ENCODE measurements around the gene MRPL32. TPM values are rescaled to one million over a fixed set of nuclear protein-coding genes. Genes with fewer than 3 reads are reported as not detected.

MRPL32 gene
- total RNA-seq, 5 donors from 2014 or later (not counting 1 experiment from before 2014, with no cell fraction given) = 37.0 to 46.6 (median 40.8) TPM

GRCh38 chr7:42922017-42922753 is 10.0 kb upstream of the MRPL32 start:
- DNase-seq (no peak), ATAC-seq (replicated peaks in 1 of 4) (no peak)
- H3K27ac Mint-ChIP-seq = no peak overlapping the region
- peaks cover 62% of the 10 kb centered on the region for H3K36me3 Mint-ChIP-seq
- no peak overlapping the region for H3K27ac ChIP-seq (ENCODE audit: low read length)
- POLR2A ChIA-PET = no interaction called here
- H3K27me3 ChIP-seq (replicated peaks in 1 of 2; ENCODE audit: control insufficient read depth in 2 of 2, extremely low read depth in 1 of 2, insufficient read depth in 2 of 2, low read length in 1 of 2) = no peaks in the 10 kb centered on the region
- peaks cover 9 to 88% of the 10 kb centered on the region in 2 donors for H3K36me3 ChIP-seq (ENCODE audit: control insufficient read depth in 2 of 2, extremely low read depth in 1 of 2, insufficient read depth in 1 of 2, low read length in 1 of 2)
- no peaks in the 10 kb centered on the region for H3K9me3 Mint-ChIP-seq
- no peaks in the 10 kb centered on the region for H3K27me3 Mint-ChIP-seq
- no CpG with 5 or more reads among the region's 3 CpGs for WGBS (ENCODE audit: insufficient coverage)
- H3K4me3 ChIP-seq (ENCODE audit: control insufficient read depth in 1 of 2, extremely low read depth in 1 of 2, low read length in 1 of 2) = no peak overlapping the region
- CTCF ChIA-PET = interaction anchor here in 1 of 2 donors (0.8 to 1.1 kb wide), 2 partner anchors 10 to 12 kb away, joined by 3 read pairs; partner anchors contain the start of gene C7orf25
- no peaks in the 10 kb centered on the region for H3K9me3 ChIP-seq
- peaks cover 16 to 21% (median 18%) of the 10 kb centered on the region in 3 donors for H3K4me1 Mint-ChIP-seq
- H3K4me3 Mint-ChIP-seq = no peak overlapping the region
- no peaks in the 10 kb centered on the region for H3K4me1 ChIP-seq (ENCODE audit: control insufficient read depth in 1 of 2, extremely low read depth in 1 of 2, insufficient read depth in 2 of 2, low read length in 2 of 2)

DNA sequence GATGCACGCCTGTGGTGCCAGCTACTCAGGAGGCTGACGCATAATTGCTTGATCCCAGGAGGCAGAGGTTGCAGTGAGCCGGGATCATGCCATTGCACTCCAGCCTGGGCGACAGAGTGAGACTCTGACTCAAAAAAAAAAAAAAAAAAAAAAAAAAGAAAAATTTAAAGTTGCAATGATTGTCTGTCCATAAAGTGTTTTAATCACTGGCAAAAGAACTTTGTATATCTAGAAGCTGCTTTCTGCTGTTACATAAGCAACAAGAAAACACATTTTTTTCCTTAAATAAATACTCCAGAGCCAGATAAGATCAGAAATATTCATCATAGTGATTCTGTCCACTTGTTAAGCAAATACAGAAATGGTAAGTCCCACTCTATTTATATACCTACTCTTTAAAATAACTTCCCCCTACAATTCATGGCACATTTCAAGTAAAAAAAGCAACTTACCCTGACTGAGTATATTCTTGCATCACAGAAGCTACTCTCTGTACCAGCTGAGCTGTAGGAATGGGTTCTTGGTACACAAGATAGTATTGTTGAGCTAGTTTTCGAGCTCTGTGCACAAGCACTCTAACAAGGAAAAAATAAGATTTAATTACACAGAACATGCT is 7.8 kb upstream of the MRPL32 start:
- WGBS (ENCODE audit: insufficient coverage) = 71% methylated on average over 3 of the region's 5 CpGs
- Mint-ChIP-seq H3K36me3 (peaks cover 53% of the 10 kb centered on the region), H3K27me3 (no peaks in the 10 kb centered on the region)

GRCh38 chr7:42925630-42926029 is 6.5 kb upstream of the MRPL32 start:
- WGBS (ENCODE audit: insufficient coverage) = no CpG with 5 or more reads among the region's 1 CpG
- Mint-ChIP-seq H3K27me3 (no peaks in the 10 kb centered on the region), H3K36me3 (peaks cover 45% of the 10 kb centered on the region), H3K27ac (no peak overlapping the region), H3K4me1 (peaks cover 39 to 50% (median 48%) of the 10 kb centered on the region in 3 donors), H3K9me3 (no peaks in the 10 kb centered on the region), H3K4me3 (no peak overlapping the region)
- CTCF ChIA-PET = no interaction called here
- no peak overlapping the region for H3K4me3 ChIP-seq (ENCODE audit: control insufficient read depth in 1 of 2, extremely low read depth in 1 of 2, low read length in 1 of 2)
- H3K9me3 ChIP-seq = no peaks in the 10 kb centered on the region
- H3K4me1 ChIP-seq (ENCODE audit: control insufficient read depth in 1 of 2, extremely low read depth in 1 of 2, insufficient read depth in 2 of 2, low read length in 2 of 2) = peaks cover 6 to 11% of the 10 kb centered on the region in 2 experiments
- no peak overlapping the region for H3K27ac ChIP-seq (ENCODE audit: low read length)
- DNase-seq (no peak), ATAC-seq (replicated peaks in 1 of 4) (no peak)
- H3K36me3 ChIP-seq (ENCODE audit: control insufficient read depth in 2 of 2, extremely low read depth in 1 of 2, insufficient read depth in 1 of 2, low read length in 1 of 2) = peaks cover 3 to 58% of the 10 kb centered on the region in 2 donors
- POLR2A ChIA-PET = no interaction called here
- H3K27me3 ChIP-seq (replicated peaks in 1 of 2; ENCODE audit: control insufficient read depth in 2 of 2, extremely low read depth in 1 of 2, insufficient read depth in 2 of 2, low read length in 1 of 2) = no peaks in the 10 kb centered on the region

More for the DNA sequence above, 7.8 kb upstream of the MRPL32 start:
- ATAC-seq (replicated peaks in 1 of 4) (no peak), DNase-seq (no peak)
- CTCF ChIA-PET = interaction anchor here in 1 of 2 donors (0.7 to 0.8 kb wide), 2 partner anchors 17 to 693 kb away, joined by 3 read pairs; no protein-coding TSS in a partner anchor
- POLR2A ChIA-PET = interaction anchor here (0.5 to 0.9 kb wide), 6 partner anchors 8 to 841 kb away, joined by 3 to 11 read pairs (median 6); partner anchors contain the start of genes MRPL32 (in 1 of the 2) and PSMA2 (in 1 of the 2)
- H3K4me1 Mint-ChIP-seq = peaks cover 37 to 38% (median 37%) of the 10 kb centered on the region in 3 donors
- no peak overlapping the region for H3K4me3 ChIP-seq (ENCODE audit: control insufficient read depth in 1 of 2, extremely low read depth in 1 of 2, low read length in 1 of 2)
- peaks cover 3 to 70% of the 10 kb centered on the region in 2 donors for H3K36me3 ChIP-seq (ENCODE audit: control insufficient read depth in 2 of 2, extremely low read depth in 1 of 2, insufficient read depth in 1 of 2, low read length in 1 of 2)
- H3K4me3 Mint-ChIP-seq = no peak overlapping the region
- H3K9me3 ChIP-seq = no peaks in the 10 kb centered on the region
- H3K27me3 ChIP-seq (replicated peaks in 1 of 2; ENCODE audit: control insufficient read depth in 2 of 2, extremely low read depth in 1 of 2, insufficient read depth in 2 of 2, low read length in 1 of 2) = no peaks in the 10 kb centered on the region
- H3K27ac ChIP-seq (ENCODE audit: low read length) = no peak overlapping the region
- no peaks in the 10 kb centered on the region for H3K9me3 Mint-ChIP-seq
- no peak overlapping the region for H3K27ac Mint-ChIP-seq
- no peaks in the 10 kb centered on the region for H3K4me1 ChIP-seq (ENCODE audit: control insufficient read depth in 1 of 2, extremely low read depth in 1 of 2, insufficient read depth in 2 of 2, low read length in 2 of 2)

GRCh38 chr7:42926204-42926603 is 6.0 kb upstream of the MRPL32 start:
- Mint-ChIP-seq H3K9me3 (no peaks in the 10 kb centered on the region), H3K4me3 (no peak overlapping the region), H3K27ac (no peak overlapping the region), H3K27me3 (no peaks in the 10 kb centered on the region), H3K4me1 (peaks cover 39 to 56% (median 54%) of the 10 kb centered on the region in 3 donors), H3K36me3 (peaks cover 40% of the 10 kb centered on the region)
- Histone ChIP-seq H3K4me3 (ENCODE audit: control insufficient read depth in 1 of 2, extremely low read depth in 1 of 2, low read length in 1 of 2) (no peak overlapping the region), H3K9me3 (no peaks in the 10 kb centered on the region), H3K36me3 (ENCODE audit: control insufficient read depth in 2 of 2, extremely low read depth in 1 of 2, insufficient read depth in 1 of 2, low read length in 1 of 2) (peaks cover 3 to 53% of the 10 kb centered on the region in 2 donors), H3K4me1 (ENCODE audit: control insufficient read depth in 1 of 2, extremely low read depth in 1 of 2, insufficient read depth in 2 of 2, low read length in 2 of 2) (peaks cover 8 to 16% of the 10 kb centered on the region in 2 experiments), H3K27me3 (replicated peaks in 1 of 2; ENCODE audit: control insufficient read depth in 2 of 2, extremely low read depth in 1 of 2, insufficient read depth in 2 of 2, low read length in 1 of 2) (no peaks in the 10 kb centered on the region), H3K27ac (ENCODE audit: low read length) (no peak overlapping the region)
- ATAC-seq (replicated peaks in 1 of 4) (no peak), DNase-seq (no peak)
- CTCF ChIA-PET = interaction anchor here in 1 of 2 donors (0.5 kb wide), 1 partner anchor 47 kb away, joined by 4 read pairs; no protein-coding TSS in a partner anchor
- POLR2A ChIA-PET = no interaction called here
- WGBS (ENCODE audit: insufficient coverage) = no CpG with 5 or more reads among the region's 5 CpGs

DNA sequence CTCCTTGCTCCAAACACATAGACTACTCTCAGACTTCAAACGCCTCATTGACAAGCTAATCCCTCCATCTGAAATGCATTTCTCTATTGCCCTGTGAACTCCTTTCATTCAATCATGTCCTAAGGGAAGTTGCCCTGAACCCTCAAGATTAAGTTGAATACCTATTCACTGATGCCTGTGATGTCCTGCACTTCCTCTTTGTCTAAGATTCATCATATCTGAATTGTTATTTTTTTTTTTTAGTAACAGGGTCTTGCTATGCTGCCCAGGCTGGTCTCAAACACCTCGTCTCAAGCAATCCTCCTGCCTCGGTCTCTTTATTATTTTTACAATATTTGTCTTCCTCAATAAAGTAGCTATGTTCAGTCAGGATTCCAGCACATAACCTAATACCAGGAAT is 3.4 kb upstream of the MRPL32 start:
- Histone ChIP-seq H3K9me3 (no peaks in the 10 kb centered on the region), H3K4me3 (ENCODE audit: control insufficient read depth in 1 of 2, extremely low read depth in 1 of 2, low read length in 1 of 2) (no peak overlapping the region), H3K4me1 (ENCODE audit: control insufficient read depth in 1 of 2, extremely low read depth in 1 of 2, insufficient read depth in 2 of 2, low read length in 2 of 2) (peaks cover 19 to 24% of the 10 kb centered on the region in 2 experiments), H3K27me3 (replicated peaks in 1 of 2; ENCODE audit: control insufficient read depth in 2 of 2, extremely low read depth in 1 of 2, insufficient read depth in 2 of 2, low read length in 1 of 2) (no peaks in the 10 kb centered on the region), H3K27ac (ENCODE audit: low read length) (no peak overlapping the region), H3K36me3 (ENCODE audit: control insufficient read depth in 2 of 2, extremely low read depth in 1 of 2, insufficient read depth in 1 of 2, low read length in 1 of 2) (peaks cover 3 to 30% of the 10 kb centered on the region in 2 donors)
- no CpG with 5 or more reads among the region's 3 CpGs for WGBS (ENCODE audit: insufficient coverage)
- ChIA-PET CTCF (interaction anchor here (0.5 to 1.9 kb wide), 4 partner anchors 11 to 654 kb away, joined by 3 to 7 read pairs (median 3); partner anchors contain the start of gene STK17A (in 1 of the 2)), POLR2A (interaction anchor here (0.5 to 0.7 kb wide), 4 partner anchors 15 to 1169 kb away, joined by 3 read pairs; partner anchors contain the start of gene STK17A (in 1 of the 2))
- Mint-ChIP-seq H3K9me3 (no peaks in the 10 kb centered on the region), H3K4me3 (peak overlapping the region in 1 of 3 donors; percentile 7), H3K27ac (peak overlapping the region in 1 of 2 donors; percentile 2), H3K36me3 (peaks cover 19% of the 10 kb centered on the region), H3K4me1 (peaks cover 63 to 74% (median 72%) of the 10 kb centered on the region in 3 donors), H3K27me3 (no peaks in the 10 kb centered on the region)
- ATAC-seq (replicated peaks in 1 of 4) = no peak
- no peak for DNase-seq

DNA sequence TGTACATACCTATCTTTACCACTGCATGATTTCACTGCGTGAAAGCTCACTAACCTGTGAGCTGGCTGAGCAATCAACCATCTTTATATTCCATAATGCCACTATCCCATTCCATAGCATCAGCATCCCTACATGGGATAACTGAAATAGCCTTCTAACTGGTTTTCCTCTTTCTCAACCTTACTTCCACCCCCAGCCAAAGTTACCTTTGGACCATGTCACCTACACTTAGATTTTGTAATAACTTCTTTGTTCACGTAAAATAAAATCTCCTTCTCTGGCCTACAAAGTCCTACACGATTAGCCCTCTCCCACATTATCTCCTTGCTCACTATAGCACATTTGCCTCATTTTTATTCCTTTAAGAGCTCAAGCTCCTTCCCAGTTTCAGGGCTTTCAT is 2.7 kb upstream of the MRPL32 start:
- Mint-ChIP-seq H3K36me3 (peaks cover 15% of the 10 kb centered on the region), H3K27me3 (no peaks in the 10 kb centered on the region), H3K27ac (peak overlapping the region in 1 of 2 donors; percentile 52), H3K9me3 (no peaks in the 10 kb centered on the region), H3K4me3 (peak overlapping the region in 2 of 3 donors; percentile 24 to 25), H3K4me1 (peaks cover 68 to 79% (median 76%) of the 10 kb centered on the region in 3 donors)
- H3K27me3 ChIP-seq (replicated peaks in 1 of 2; ENCODE audit: control insufficient read depth in 2 of 2, extremely low read depth in 1 of 2, insufficient read depth in 2 of 2, low read length in 1 of 2) = no peaks in the 10 kb centered on the region
- H3K4me1 ChIP-seq (ENCODE audit: control insufficient read depth in 1 of 2, extremely low read depth in 1 of 2, insufficient read depth in 2 of 2, low read length in 2 of 2) = peaks cover 23 to 24% of the 10 kb centered on the region in 2 experiments
- ChIA-PET POLR2A (interaction anchor here in 1 of 2 donors (0.6 to 0.7 kb wide), 2 partner anchors 39 to 1169 kb away, joined by 3 read pairs; no protein-coding TSS in a partner anchor), CTCF (interaction anchor here (0.7 to 2.9 kb wide), 3 partner anchors 11 to 653 kb away, joined by 3 to 9 read pairs (median 7); partner anchors contain the start of gene STK17A (in 1 of the 2))
- no peak overlapping the region for H3K27ac ChIP-seq (ENCODE audit: low read length)
- no peak overlapping the region for H3K4me3 ChIP-seq (ENCODE audit: control insufficient read depth in 1 of 2, extremely low read depth in 1 of 2, low read length in 1 of 2)
- DNase-seq (no peak), ATAC-seq (replicated peaks in 1 of 4) (no peak)
- H3K36me3 ChIP-seq (ENCODE audit: control insufficient read depth in 2 of 2, extremely low read depth in 1 of 2, insufficient read depth in 1 of 2, low read length in 1 of 2) = peaks cover 3 to 24% of the 10 kb centered on the region in 2 donors
- WGBS (ENCODE audit: insufficient coverage) = 59% methylated on average over 3 of the region's 3 CpGs
- no peaks in the 10 kb centered on the region for H3K9me3 ChIP-seq
